ENCODE results near the gene BIRC6. TPM values are rescaled to one million over a fixed set of nuclear protein-coding genes. Genes with fewer than 3 reads are reported as not detected.

The BIRC6 gene
- total RNA-seq, 1 experiment from 2014 or later, result 79.0 TPM

- intact Hi-C loops (cut with micrococcal nuclease; ENCODE audit: unreplicated experiment), result loop anchor here (10.0 kb wide), 1 partner anchor 850 kb away; the partner anchor contains the start of gene RASGRP3
- no peaks in the 10 kb centered on the region for H3K36me3 ChIP-seq (ENCODE audit: low read depth)
- peaks cover 12% of the 10 kb centered on the region for H3K79me2 ChIP-seq (ENCODE audit: low read depth)
- H3K9me2 ChIP-seq (ENCODE audit: insufficient read depth), result no peaks in the 10 kb centered on the region
- ChIA-PET POLR2A (ENCODE audit: unreplicated experiment) (no interaction called here), CTCF (interaction anchor here (0.5 kb wide), 1 partner anchor 410 kb away, joined by 8 read pairs; no protein-coding TSS in a partner anchor)
- H2AFZ ChIP-seq, result no peak overlapping the region
- TF ChIP-seq CTCF (conservative IDR thresholded peaks at IDR 0.05) (no peak), EZH2 (IDR thresholded peaks at IDR 0.05; ENCODE audit: low read depth) (no peak)
- H3K9me3 ChIP-seq (ENCODE audit: insufficient read depth, low read depth), result no peaks in the 10 kb centered on the region
- no peaks in the 10 kb centered on the region for H4K20me1 ChIP-seq (ENCODE audit: insufficient read depth)
- no peaks in the 10 kb centered on the region for H3K27me3 ChIP-seq (ENCODE audit: insufficient read depth, low read depth)
- peaks cover 12% of the 10 kb centered on the region; the same call in 1 of the 2 replicates for H3F3A ChIP-seq (ENCODE audit: insufficient read depth, low read depth)
- no peak overlapping the region for H3K4me3 ChIP-seq
- no peak overlapping the region for H3K4me2 ChIP-seq
- no peak for DNase-seq
- no peak overlapping the region for H3K27ac ChIP-seq
- H3K4me1 ChIP-seq (replicated peaks; ENCODE audit: insufficient read depth), result peaks cover 7% of the 10 kb centered on the region
- BruUV-seq (replicated peaks), result no TSS peak
Measured at GRCh38 chr2:32624812-32625211, 268.0 kb downstream of the BIRC6 start.

- no peak overlapping the region for H3K4me3 ChIP-seq
- peaks cover 18% of the 10 kb centered on the region for H3K79me2 ChIP-seq (ENCODE audit: low read depth)
- no peaks in the 10 kb centered on the region for H3K9me3 ChIP-seq (ENCODE audit: insufficient read depth, low read depth)
- no peak overlapping the region for H2AFZ ChIP-seq
- no peak overlapping the region for H3K27ac ChIP-seq
- peaks cover 7% of the 10 kb centered on the region; the same call in 1 of the 2 replicates for H3K36me3 ChIP-seq (ENCODE audit: low read depth)
- no peak for TF ChIP-seq EZH2 (IDR thresholded peaks at IDR 0.05; ENCODE audit: low read depth)
- TF ChIP-seq CTCF (conservative IDR thresholded peaks at IDR 0.05), result no peak
- intact Hi-C loops (cut with micrococcal nuclease; ENCODE audit: unreplicated experiment), result loop anchor here (10.0 kb wide), 1 partner anchor 848 kb away; the partner anchor contains the start of gene RASGRP3
- CTCF ChIA-PET, result no interaction called here
- peaks cover 7% of the 10 kb centered on the region for H3K4me1 ChIP-seq (replicated peaks; ENCODE audit: insufficient read depth)
- DNase-seq, result no peak
- H3K4me2 ChIP-seq, result no peak overlapping the region
- no peaks in the 10 kb centered on the region for H3K27me3 ChIP-seq (ENCODE audit: insufficient read depth, low read depth)
- 0 out of 2 replicates have a peak, but pooled peaks cover 4% of the 10 kb centered on the region for H4K20me1 ChIP-seq (ENCODE audit: insufficient read depth)
- POLR2A ChIA-PET (ENCODE audit: unreplicated experiment), result no interaction called here
- H3K9me2 ChIP-seq (ENCODE audit: insufficient read depth), result no peaks in the 10 kb centered on the region
- BruUV-seq (replicated peaks), result no TSS peak
- H3F3A ChIP-seq (ENCODE audit: insufficient read depth, low read depth), result peaks cover 12% of the 10 kb centered on the region; the same call in 1 of the 2 replicates
Measured at GRCh38 chr2:32626639-32627221, 269.9 kb downstream of the BIRC6 start.

- Histone ChIP-seq H3K27me3 (ENCODE audit: insufficient read depth, low read depth) (no peaks in the 10 kb centered on the region), H3K4me1 (replicated peaks; ENCODE audit: insufficient read depth) (peaks cover 13% of the 10 kb centered on the region), H3K9me2 (ENCODE audit: insufficient read depth) (no peaks in the 10 kb centered on the region), H3K4me3 (peak overlapping the region; percentile 69; the same call in 1 of the 2 replicates), H3K9me3 (ENCODE audit: insufficient read depth, low read depth) (no peaks in the 10 kb centered on the region), H4K20me1 (ENCODE audit: insufficient read depth) (0 out of 2 replicates have a peak, but pooled peaks cover 4% of the 10 kb centered on the region), H2AFZ (peak overlapping the region; percentile 100), H3K36me3 (ENCODE audit: low read depth) (peaks cover 7% of the 10 kb centered on the region; the same call in 1 of the 2 replicates), H3F3A (ENCODE audit: insufficient read depth, low read depth) (peaks cover 12% of the 10 kb centered on the region; the same call in 1 of the 2 replicates), H3K79me2 (ENCODE audit: low read depth) (peaks cover 18% of the 10 kb centered on the region), H3K4me2 (peak overlapping the region; percentile 79), H3K27ac (no peak overlapping the region)
- no peak for DNase-seq
- BruUV-seq (replicated peaks), result no TSS peak
- TF ChIP-seq CTCF (conservative IDR thresholded peaks at IDR 0.05), result no peak
- no peak for TF ChIP-seq EZH2 (IDR thresholded peaks at IDR 0.05; ENCODE audit: low read depth)
- ChIA-PET CTCF (interaction anchor here (0.6 kb wide), 1 partner anchor 446 kb away, joined by 3 read pairs; no protein-coding TSS in a partner anchor), POLR2A (ENCODE audit: unreplicated experiment) (no interaction called here)
- intact Hi-C loops (cut with micrococcal nuclease; ENCODE audit: unreplicated experiment), result loop anchor here (10.0 kb wide), 1 partner anchor 847 kb away; the partner anchor contains the start of gene RASGRP3
Measured at GRCh38 chr2:32627441-32627813, 270.6 kb downstream of the BIRC6 start.

Measured in PC-9 (cell line).